Measurements from ENCODE around the gene RIN3.

The RIN3 gene

DNA sequence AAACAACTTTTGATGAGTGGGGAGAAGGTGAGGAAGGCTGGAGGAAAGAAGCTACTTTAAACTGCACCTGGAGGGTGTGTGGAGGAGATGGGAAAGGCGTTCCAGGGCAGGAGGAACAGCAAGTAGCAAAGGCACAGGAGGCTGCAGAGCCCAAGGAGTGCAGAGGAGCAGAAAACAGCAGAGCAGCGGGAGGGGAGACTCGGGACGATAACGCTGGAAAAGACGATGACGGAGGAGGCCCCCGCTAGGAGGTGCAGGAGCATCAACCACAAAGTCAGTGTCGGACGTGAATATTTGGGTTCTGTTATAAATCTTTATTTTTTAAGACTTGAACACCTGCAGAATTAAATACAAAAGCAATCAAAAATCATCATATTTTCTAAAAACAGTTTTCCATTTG is 189.9 kb downstream of the RIN3 start:
- TF ChIP-seq, protein P1, sequence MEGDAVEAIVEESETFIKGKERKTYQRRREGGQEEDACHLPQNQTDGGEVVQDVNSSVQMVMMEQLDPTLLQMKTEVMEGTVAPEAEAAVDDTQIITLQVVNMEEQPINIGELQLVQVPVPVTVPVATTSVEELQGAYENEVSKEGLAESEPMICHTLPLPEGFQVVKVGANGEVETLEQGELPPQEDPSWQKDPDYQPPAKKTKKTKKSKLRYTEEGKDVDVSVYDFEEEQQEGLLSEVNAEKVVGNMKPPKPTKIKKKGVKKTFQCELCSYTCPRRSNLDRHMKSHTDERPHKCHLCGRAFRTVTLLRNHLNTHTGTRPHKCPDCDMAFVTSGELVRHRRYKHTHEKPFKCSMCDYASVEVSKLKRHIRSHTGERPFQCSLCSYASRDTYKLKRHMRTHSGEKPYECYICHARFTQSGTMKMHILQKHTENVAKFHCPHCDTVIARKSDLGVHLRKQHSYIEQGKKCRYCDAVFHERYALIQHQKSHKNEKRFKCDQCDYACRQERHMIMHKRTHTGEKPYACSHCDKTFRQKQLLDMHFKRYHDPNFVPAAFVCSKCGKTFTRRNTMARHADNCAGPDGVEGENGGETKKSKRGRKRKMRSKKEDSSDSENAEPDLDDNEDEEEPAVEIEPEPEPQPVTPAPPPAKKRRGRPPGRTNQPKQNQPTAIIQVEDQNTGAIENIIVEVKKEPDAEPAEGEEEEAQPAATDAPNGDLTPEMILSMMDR (IDR thresholded peaks at IDR 0.05; ENCODE audit: extremely low read depth, insufficient read depth, missing control alignments), result no peak
- no peak for DNase-seq (ENCODE audit: low spot score)
- in situ Hi-C loops (cut with MboI; ENCODE audit: low pct_unique_long_range_greater_than_20kb, low sequenced_read_pairs, unreplicated experiment), result no loop called here

DNA sequence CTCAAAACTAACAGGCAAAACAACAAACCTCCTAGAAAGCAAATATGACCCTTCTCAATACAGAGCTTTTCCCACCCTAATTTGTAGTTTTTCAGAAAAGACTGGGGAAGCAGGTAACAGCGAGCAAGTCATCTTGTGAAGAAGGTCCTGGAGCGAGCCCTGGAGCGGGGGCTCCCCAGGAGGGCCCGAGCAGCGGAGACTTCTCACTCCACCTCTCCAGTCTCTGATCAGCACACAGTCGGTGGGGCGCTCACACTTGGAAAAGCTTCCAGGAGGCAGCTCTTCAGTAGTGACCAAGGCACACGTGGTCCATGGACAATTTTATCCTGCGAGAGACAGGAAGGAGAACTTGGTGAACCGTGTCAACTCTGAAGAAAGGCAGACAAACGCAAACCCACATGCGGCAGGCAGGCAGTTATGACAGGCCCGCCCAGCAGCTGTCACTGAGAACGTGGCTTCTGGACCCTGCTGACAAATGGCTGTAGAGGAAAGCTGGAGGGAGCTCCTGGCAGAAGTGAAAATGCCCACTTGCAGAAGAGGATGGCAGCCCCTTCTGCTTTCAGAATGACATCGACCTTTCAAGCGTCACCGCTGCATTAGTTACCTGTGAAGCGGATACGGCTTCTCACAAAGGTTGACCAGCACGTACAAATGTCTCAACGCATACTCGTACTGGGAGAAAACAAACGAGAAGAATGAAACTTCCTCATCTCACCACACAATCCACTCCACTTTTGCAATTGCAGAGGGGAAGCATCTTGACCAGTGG is 190.6 kb downstream of the RIN3 start:
- peak; percentile 74 for DNase-seq (ENCODE audit: low spot score)
- in situ Hi-C loops (cut with MboI; ENCODE audit: low pct_unique_long_range_greater_than_20kb, low sequenced_read_pairs, unreplicated experiment), result no loop called here

GRCh38 chr14:92704821-92705220 is 191.2 kb downstream of the RIN3 start:
- in situ Hi-C loops (cut with MboI; ENCODE audit: low pct_unique_long_range_greater_than_20kb, low sequenced_read_pairs, unreplicated experiment), result no loop called here
- no peak for DNase-seq (ENCODE audit: low spot score)
- TF ChIP-seq, protein P1 (IDR thresholded peaks at IDR 0.05; ENCODE audit: extremely low read depth, insufficient read depth, missing control alignments), result no peak

More for the DNA sequence above, 190.6 kb downstream of the RIN3 start:
- TF ChIP-seq, protein P1 (IDR thresholded peaks at IDR 0.05; ENCODE audit: extremely low read depth, insufficient read depth, missing control alignments), result no peak

DNA sequence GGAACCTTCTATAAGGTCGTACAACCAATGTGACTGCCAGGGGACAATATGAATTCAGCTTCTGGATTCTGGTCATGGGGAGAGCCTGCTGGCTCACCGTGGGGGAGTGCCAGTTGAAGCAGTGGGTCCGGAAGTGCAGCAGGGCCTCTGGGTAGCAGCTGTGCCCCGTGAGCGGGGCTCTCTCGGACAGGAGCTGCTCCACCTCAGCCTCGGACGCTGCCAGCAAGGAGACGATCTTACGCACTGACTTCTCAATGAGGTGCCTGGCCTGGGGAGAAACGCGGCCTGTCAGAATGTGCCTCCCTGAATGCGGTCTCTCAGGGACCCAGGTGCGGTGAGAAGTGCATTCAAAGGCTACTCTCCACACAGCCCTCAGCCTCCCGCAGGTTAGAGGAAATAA is 192.8 kb downstream of the RIN3 start:
- in situ Hi-C loops (cut with MboI; ENCODE audit: low pct_unique_long_range_greater_than_20kb, low sequenced_read_pairs, unreplicated experiment), result no loop called here
- DNase-seq (ENCODE audit: low spot score), result no peak
- TF ChIP-seq, protein P1 (IDR thresholded peaks at IDR 0.05; ENCODE audit: extremely low read depth, insufficient read depth, missing control alignments), result no peak

DNA sequence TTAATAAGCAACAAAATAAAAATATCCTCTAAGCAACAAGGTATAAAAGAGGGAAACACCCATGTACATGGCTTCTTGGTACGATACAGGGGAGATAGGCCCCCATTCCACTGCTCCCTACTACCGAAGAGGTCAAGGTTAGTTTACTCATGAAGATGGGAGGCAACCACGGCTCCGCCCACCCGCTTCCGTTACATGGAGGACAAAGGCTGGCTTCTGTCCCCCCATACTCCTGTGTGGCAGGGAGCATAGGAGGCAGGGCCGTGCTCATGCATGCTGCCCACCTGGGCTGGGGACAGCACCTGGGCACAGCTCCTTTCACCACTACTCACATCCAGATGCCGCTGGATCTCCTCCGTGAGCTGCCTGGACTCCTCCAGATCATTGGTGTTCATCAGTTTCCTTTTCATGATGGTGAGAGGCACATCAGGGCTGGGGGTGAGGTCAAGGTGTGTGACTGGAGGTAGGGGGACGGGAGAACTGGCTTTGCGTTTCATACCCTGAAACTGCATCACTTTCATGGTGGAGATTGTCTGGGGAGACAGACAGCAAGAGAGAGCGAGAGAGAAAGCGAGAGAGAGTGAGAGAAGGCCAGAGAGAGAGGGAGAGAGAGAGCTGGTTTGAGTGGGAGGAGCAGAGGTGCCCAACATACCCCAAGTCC is 195.9 kb downstream of the RIN3 start:
- DNase-seq (ENCODE audit: low spot score), result no peak
- TF ChIP-seq, protein P1 (IDR thresholded peaks at IDR 0.05; ENCODE audit: extremely low read depth, insufficient read depth, missing control alignments), result no peak
- in situ Hi-C loops (cut with MboI; ENCODE audit: low pct_unique_long_range_greater_than_20kb, low sequenced_read_pairs, unreplicated experiment), result no loop called here

DNA sequence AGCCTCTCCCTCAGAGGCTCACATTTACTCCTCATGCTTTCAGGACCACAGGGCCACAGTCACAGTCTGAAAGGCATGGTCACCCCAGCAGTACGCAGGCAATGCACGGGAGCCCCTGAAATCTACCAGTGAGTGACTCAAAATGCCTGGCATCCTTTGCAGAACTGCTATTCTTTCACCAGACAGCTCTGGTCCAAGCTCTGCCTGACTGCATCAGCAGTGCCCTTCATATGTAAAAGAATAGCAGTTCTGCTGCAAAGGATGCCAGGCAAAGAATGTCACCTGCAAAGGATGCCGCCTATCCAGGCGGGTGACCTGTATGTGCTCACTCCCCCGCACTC is 196.4 kb downstream of the RIN3 start:
- TF ChIP-seq, protein P1 (IDR thresholded peaks at IDR 0.05; ENCODE audit: extremely low read depth, insufficient read depth, missing control alignments), result no peak
- no peak for DNase-seq (ENCODE audit: low spot score)
- in situ Hi-C loops (cut with MboI; ENCODE audit: low pct_unique_long_range_greater_than_20kb, low sequenced_read_pairs, unreplicated experiment), result loop anchor here (5.0 kb wide), 1 partner anchor 72 kb away; no protein-coding TSS in a partner anchor
